GM23338 (cell line): ENCODE data around the gene CCDC191. TPM values are rescaled to one million over a fixed set of nuclear protein-coding genes. Genes with fewer than 3 reads are reported as not detected.

Experiments
- ATAC-seq: fragments of 200-7000 bp; cut with Tn5 transposase; 3 replicates; pipeline ENCODE4 v1.9.1; 2020
- DNase-seq: peaks from one replicate; pipeline ENCODE4 v3.0.0-alpha.2; 2015; ENCODE audit warnings: low spot score
- H2AFZ ChIP-seq: fragments of 200-600 bp; sonication (generic); 2 replicates; pipeline ENCODE4 v1.8.0; 2016; ENCODE audit warnings: antibody characterized with exemption, mild to moderate bottlenecking, moderate library complexity
- H3F3A ChIP-seq: fragments of 200-600 bp; sonication (generic); replicated peaks from 2 replicates; pipeline ENCODE4 v1.8.0; 2017; ENCODE audit warnings: antibody characterized with exemption, mixed run types, low read depth
- H3K27ac ChIP-seq: fragments of 200-600 bp; sonication (generic); 2 replicates; pipeline ENCODE4 v1.6.1; 2016; ENCODE audit warnings: low read depth
- H3K27me3 ChIP-seq: fragments of 200-600 bp; sonication (generic); 2 replicates; pipeline ENCODE4 v1.8.0; 2016; ENCODE audit warnings: mild to moderate bottlenecking, mixed run types, moderate library complexity; ENCODE audit not compliant: insufficient read depth
- H3K36me3 ChIP-seq: fragments of 200-600 bp; sonication (generic); 2 replicates; pipeline ENCODE4 v1.8.0; 2016; ENCODE audit warnings: mild to moderate bottlenecking; ENCODE audit not compliant: insufficient read depth
- H3K4me1 ChIP-seq: fragments of 200-600 bp; sonication (generic); 2 replicates; pipeline ENCODE4 v1.8.0; 2016; ENCODE audit warnings: mild to moderate bottlenecking, moderate library complexity; ENCODE audit not compliant: insufficient read depth
- H3K4me2 ChIP-seq: fragments of 200-600 bp; sonication (generic); 2 replicates; pipeline ENCODE4 v1.7.1; 2017; ENCODE audit warnings: mixed run types
- H3K4me3 ChIP-seq: fragments of 200-600 bp; sonication (generic); 2 replicates; pipeline ENCODE4 v1.6.1; 2016; ENCODE audit warnings: mixed run types
- H3K79me2 ChIP-seq: fragments of 200-600 bp; sonication (generic); replicated peaks from 2 replicates; pipeline ENCODE4 v1.8.0; 2017; ENCODE audit warnings: mild to moderate bottlenecking; ENCODE audit not compliant: insufficient read depth
- H3K9me2 ChIP-seq: fragments of 200-600 bp; sonication (generic); 2 replicates; pipeline ENCODE4 v1.8.0; 2017; ENCODE audit not compliant: insufficient read depth
- H4K20me1 ChIP-seq: fragments of 200-600 bp; sonication (generic); replicated peaks from 2 replicates; pipeline ENCODE4 v1.8.0; 2017; ENCODE audit warnings: mild to moderate bottlenecking; ENCODE audit not compliant: insufficient read depth
- H3K27ac Mint-ChIP-seq: 2 replicates; pipeline ENCODE4 v1.8.0; 2020; ENCODE audit warnings: inconsistent platforms, mild to moderate bottlenecking, moderate library complexity, mixed read lengths
- H3K27me3 Mint-ChIP-seq: 3 replicates; pipeline ENCODE4 v1.8.0; 2022; ENCODE audit warnings: low read depth, mild to moderate bottlenecking, moderate library complexity, mixed read lengths, inconsistent platforms; ENCODE audit not compliant: insufficient read depth, poor library complexity
- H3K36me3 Mint-ChIP-seq: 3 replicates; pipeline ENCODE4 v1.8.0; 2021; ENCODE audit warnings: low read depth, mild to moderate bottlenecking, inconsistent platforms, moderate library complexity, mixed read lengths
- H3K4me1 Mint-ChIP-seq: 3 replicates; pipeline ENCODE4 v1.8.0; 2020; ENCODE audit warnings: mild to moderate bottlenecking, inconsistent platforms, mixed read lengths
- H3K4me3 Mint-ChIP-seq: 3 replicates; pipeline ENCODE4 v1.8.0; 2021; ENCODE audit warnings: moderate library complexity, mild to moderate bottlenecking, inconsistent platforms, mixed read lengths
- H3K9me3 Mint-ChIP-seq: 3 replicates; pipeline ENCODE4 v1.8.0; 2020; ENCODE audit warnings: moderate library complexity, mild to moderate bottlenecking, inconsistent platforms, mixed read lengths
- CREB1 ChIP-seq: fragments of 250-450 bp; sonication (Bioruptor Pico); IDR thresholded peaks from 2 replicates; pipeline ENCODE4 v1.5.0; 2020; ENCODE audit warnings: low read depth, mild to moderate bottlenecking, moderate library complexity
- ETS1 ChIP-seq: IDR thresholded peaks from 2 replicates; pipeline ENCODE4 v1.6.1; 2016; ENCODE audit warnings: antibody characterized with exemption
- JUNB ChIP-seq: IDR thresholded peaks from one replicate; pipeline ENCODE4 v1.6.1; 2016; ENCODE audit warnings: antibody characterized with exemption; ENCODE audit not compliant: unreplicated experiment
- NANOG ChIP-seq: IDR thresholded peaks from 2 replicates; pipeline ENCODE4 v1.6.1; 2016; ENCODE audit warnings: antibody characterized with exemption, borderline replicate concordance
- POLR2AphosphoS5 ChIP-seq: IDR thresholded peaks from 2 replicates; pipeline ENCODE4 v1.6.1; 2016; ENCODE audit warnings: antibody characterized with exemption, low read depth
- REST ChIP-seq: IDR thresholded peaks from one replicate; pipeline ENCODE4 v1.6.1; 2018; ENCODE audit warnings: antibody characterized with exemption; ENCODE audit not compliant: unreplicated experiment
- STAT1 ChIP-seq: IDR thresholded peaks from one replicate; pipeline ENCODE4 v1.6.1; 2016; ENCODE audit warnings: antibody characterized with exemption; ENCODE audit not compliant: unreplicated experiment
- ZNF114 ChIP-seq: fragments of 250-450 bp; sonication (Bioruptor Pico); IDR thresholded peaks from 2 replicates; pipeline ENCODE4 v1.5.0; 2020; ENCODE audit warnings: mild to moderate bottlenecking, moderate library complexity
- ZNF331 ChIP-seq: fragments of 250-450 bp; sonication (Bioruptor Pico); IDR thresholded peaks from 2 replicates; pipeline ENCODE4 v1.5.0; 2020; ENCODE audit warnings: low read depth, mild to moderate bottlenecking, moderate library complexity
- polyA plus RNA-seq: library from polyadenylated mRNA; unstranded; fragments of >200 nt; fragmentation: Nextera tagmentation; extraction: Ambion mirVana; gene quantifications from 2 replicates; pipeline ENCODE4 v1.2.1, GENCODE V29; 2016
- total RNA-seq: library from RNA; depleted of rRNA; stranded (reverse); fragments of >200 nt; shearing (Covaris generic); gene quantifications from 2 replicates; pipeline ENCODE4 v1.2.3, GENCODE V29; 2014
- TF ChIP-seq, protein P1 (sequence below), 2 experiments: fragments of 200-600 bp in 1 of 2; sonication (generic) in 1 of 2; conservative IDR thresholded peaks; 2 replicates each; pipeline versions ENCODE4 v1.5.1 to v1.6.1; 2016 to 2017; ENCODE audit warnings: antibody characterized with exemption in 2 of 2, low read depth in 2 of 2, mild to moderate bottlenecking in 2 of 2, moderate library complexity in 1 of 2

Gene CCDC191
- total and polyA plus RNA-seq, 2 experiments from 2014 or later = 2.0 to 2.9 TPM

- DNase-seq = no peak
- Mint-ChIP-seq H3K36me3 (peaks cover 96% of the 10 kb centered on the region), H3K27me3 (peaks cover 2% of the 10 kb centered on the region)
Observed at GRCh38 chr3:114079761-114080160, 23.4 kb upstream of the CCDC191 start.

GRCh38 chr3:114078126-114078525, 21.8 kb upstream of the CCDC191 start:
- ATAC-seq (no peak), DNase-seq (no peak)
- H3K4me3 ChIP-seq = no peak overlapping the region
- H3K4me2 ChIP-seq = no peak overlapping the region
- Mint-ChIP-seq H3K4me3 (no peak overlapping the region), H3K4me1 (no peaks in the 10 kb centered on the region), H3K36me3 (peaks cover 96% of the 10 kb centered on the region), H3K27ac (no peak overlapping the region), H3K27me3 (peaks cover 2% of the 10 kb centered on the region), H3K9me3 (no peaks in the 10 kb centered on the region)
- no peak overlapping the region for H3K27ac ChIP-seq
- H2AFZ ChIP-seq = no peak overlapping the region
- no peaks in the 10 kb centered on the region for H3K4me1 ChIP-seq
- H3F3A ChIP-seq = no peaks in the 10 kb centered on the region
- H3K36me3 ChIP-seq = peaks cover 75% of the 10 kb centered on the region
- peaks cover 14% of the 10 kb centered on the region; the same call in 1 of the 2 replicates for H4K20me1 ChIP-seq
- H3K79me2 ChIP-seq = peaks cover 7% of the 10 kb centered on the region
- no peaks in the 10 kb centered on the region for H3K9me2 ChIP-seq
- H3K27me3 ChIP-seq = no peaks in the 10 kb centered on the region
- TF ChIP-seq ETS1 (no peak), JUNB (no peak), ZNF114 (CRISPR knock-in tag) (no peak), STAT1 (no peak), NANOG (no peak), ZNF331 (CRISPR knock-in tag) (no peak), CREB1 (CRISPR knock-in tag) (no peak)
- TF ChIP-seq, protein P1, sequence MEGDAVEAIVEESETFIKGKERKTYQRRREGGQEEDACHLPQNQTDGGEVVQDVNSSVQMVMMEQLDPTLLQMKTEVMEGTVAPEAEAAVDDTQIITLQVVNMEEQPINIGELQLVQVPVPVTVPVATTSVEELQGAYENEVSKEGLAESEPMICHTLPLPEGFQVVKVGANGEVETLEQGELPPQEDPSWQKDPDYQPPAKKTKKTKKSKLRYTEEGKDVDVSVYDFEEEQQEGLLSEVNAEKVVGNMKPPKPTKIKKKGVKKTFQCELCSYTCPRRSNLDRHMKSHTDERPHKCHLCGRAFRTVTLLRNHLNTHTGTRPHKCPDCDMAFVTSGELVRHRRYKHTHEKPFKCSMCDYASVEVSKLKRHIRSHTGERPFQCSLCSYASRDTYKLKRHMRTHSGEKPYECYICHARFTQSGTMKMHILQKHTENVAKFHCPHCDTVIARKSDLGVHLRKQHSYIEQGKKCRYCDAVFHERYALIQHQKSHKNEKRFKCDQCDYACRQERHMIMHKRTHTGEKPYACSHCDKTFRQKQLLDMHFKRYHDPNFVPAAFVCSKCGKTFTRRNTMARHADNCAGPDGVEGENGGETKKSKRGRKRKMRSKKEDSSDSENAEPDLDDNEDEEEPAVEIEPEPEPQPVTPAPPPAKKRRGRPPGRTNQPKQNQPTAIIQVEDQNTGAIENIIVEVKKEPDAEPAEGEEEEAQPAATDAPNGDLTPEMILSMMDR (conservative IDR thresholded peaks at IDR 0.05; ENCODE audit: low read depth in 2 of 2) = no peak

More at GRCh38 chr3:114079761-114080160, 23.4 kb upstream of the CCDC191 start:
- H3K36me3 ChIP-seq = peaks cover 67% of the 10 kb centered on the region
- H3K4me3 Mint-ChIP-seq = no peak overlapping the region
- no peak overlapping the region for H3K27ac Mint-ChIP-seq
- H3K27me3 ChIP-seq = no peaks in the 10 kb centered on the region
- no peak overlapping the region for H3K4me2 ChIP-seq
- H3K27ac ChIP-seq = no peak overlapping the region
- no peak overlapping the region for H2AFZ ChIP-seq
- no peaks in the 10 kb centered on the region for H3K9me2 ChIP-seq
- TF ChIP-seq REST (no peak), ETS1 (no peak), POLR2AphosphoS5 (no peak)
- no peaks in the 10 kb centered on the region for H3K4me1 ChIP-seq
- ATAC-seq = no peak
- H3K4me3 ChIP-seq = no peak overlapping the region
- H3K79me2 ChIP-seq = peaks cover 7% of the 10 kb centered on the region
- no peaks in the 10 kb centered on the region for H3K9me3 Mint-ChIP-seq
- H3F3A ChIP-seq = no peaks in the 10 kb centered on the region
- H3K4me1 Mint-ChIP-seq = no peaks in the 10 kb centered on the region
- peaks cover 6% of the 10 kb centered on the region; the same call in 1 of the 2 replicates for H4K20me1 ChIP-seq
